RWPE1 (cell line): ENCODE data around the gene C19orf12.
"Not testable (repeated sequence)": the region's sequence is repeated elsewhere in the genome, so short reads cannot be mapped to it uniquely, and the experiment has no call there.

ENCODE experiments used
- CTCF ChIA-PET: fragments of 350-600 bp; sonication (Branson Sonifier 250); formaldehyde crosslinking; extraction: SDS; loops from one replicate; lab custom pipeline; 2021; lab: Yijun Ruan, JAX
- POLR2A ChIA-PET: fragments of 400-600 bp; formaldehyde crosslinking; extraction: SDS; loops from one replicate; lab custom pipeline; 2020; ENCODE audit warnings: antibody characterized with exemption; ENCODE audit not compliant: low non-redundant PET; lab: Yijun Ruan, JAX
- DNase-seq: peaks from one replicate; pipeline ENCODE4 v3.0.0; 2012; ENCODE audit warnings: low spot score
- H3K27ac ChIP-seq: fragments of 450-650 bp; 2 replicates; pipeline ENCODE4 v1.5.1; 2017
- TF ChIP-seq, protein P1 (sequence below): fragments of 450-650 bp; conservative IDR thresholded peaks from 2 replicates; pipeline ENCODE4 v1.5.1; 2017; ENCODE audit warnings: low read depth, mild to moderate bottlenecking

The C19orf12 gene

DNA sequence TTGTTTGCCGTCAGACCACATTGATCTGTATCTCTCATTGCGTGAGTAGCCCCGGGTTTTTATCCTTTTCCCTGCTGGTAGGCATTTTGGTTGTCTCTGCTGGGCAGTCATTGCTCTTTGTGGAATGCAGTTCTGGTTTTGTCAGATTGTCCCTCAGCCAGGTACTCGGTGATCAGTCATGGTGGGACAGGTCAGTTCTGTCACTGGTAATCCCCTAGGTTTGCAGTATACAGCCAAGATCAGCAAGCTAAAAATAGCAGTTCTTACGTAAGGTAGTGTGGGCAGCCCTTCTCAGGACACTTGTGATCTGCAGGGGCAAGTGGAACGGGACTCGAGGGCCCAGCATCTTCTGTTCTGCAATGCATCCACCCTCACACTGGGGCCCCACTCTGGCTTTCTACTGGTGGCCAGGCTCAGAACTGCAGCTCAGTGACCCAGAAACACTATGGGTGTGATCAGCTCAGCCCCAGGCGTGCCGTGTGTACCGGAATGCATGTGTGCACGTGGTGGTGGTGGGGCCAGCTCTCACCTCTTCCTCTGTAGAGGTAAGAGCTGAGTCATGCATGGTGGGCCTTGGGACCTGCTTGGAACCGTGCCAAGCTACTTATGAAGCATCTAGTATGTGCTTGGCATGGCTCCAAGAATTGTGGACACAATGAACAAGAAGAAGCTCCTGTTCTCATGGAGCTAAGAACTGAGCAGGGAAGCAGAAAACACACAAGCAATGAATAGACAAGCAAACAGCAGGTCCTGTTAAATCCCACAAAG, 43.5 kb downstream of the C19orf12 start:
- peak; percentile 33 for DNase-seq
- TF ChIP-seq, protein P1, sequence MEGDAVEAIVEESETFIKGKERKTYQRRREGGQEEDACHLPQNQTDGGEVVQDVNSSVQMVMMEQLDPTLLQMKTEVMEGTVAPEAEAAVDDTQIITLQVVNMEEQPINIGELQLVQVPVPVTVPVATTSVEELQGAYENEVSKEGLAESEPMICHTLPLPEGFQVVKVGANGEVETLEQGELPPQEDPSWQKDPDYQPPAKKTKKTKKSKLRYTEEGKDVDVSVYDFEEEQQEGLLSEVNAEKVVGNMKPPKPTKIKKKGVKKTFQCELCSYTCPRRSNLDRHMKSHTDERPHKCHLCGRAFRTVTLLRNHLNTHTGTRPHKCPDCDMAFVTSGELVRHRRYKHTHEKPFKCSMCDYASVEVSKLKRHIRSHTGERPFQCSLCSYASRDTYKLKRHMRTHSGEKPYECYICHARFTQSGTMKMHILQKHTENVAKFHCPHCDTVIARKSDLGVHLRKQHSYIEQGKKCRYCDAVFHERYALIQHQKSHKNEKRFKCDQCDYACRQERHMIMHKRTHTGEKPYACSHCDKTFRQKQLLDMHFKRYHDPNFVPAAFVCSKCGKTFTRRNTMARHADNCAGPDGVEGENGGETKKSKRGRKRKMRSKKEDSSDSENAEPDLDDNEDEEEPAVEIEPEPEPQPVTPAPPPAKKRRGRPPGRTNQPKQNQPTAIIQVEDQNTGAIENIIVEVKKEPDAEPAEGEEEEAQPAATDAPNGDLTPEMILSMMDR: no peak
- POLR2A ChIA-PET: interaction anchor here (1.0 kb wide), 1 partner anchor 14 kb away, joined by 3 read pairs; no protein-coding TSS in a partner anchor
- H3K27ac ChIP-seq: no peak overlapping the region
- CTCF ChIA-PET: interaction anchor here (1.0 to 1.1 kb wide), 2 partner anchors 45 to 61 kb away, joined by 3 to 6 read pairs; no protein-coding TSS in a partner anchor

GRCh38 chr19:29671026-29671392, 44.1 kb downstream of the C19orf12 start:
- not testable (repeated sequence) for H3K27ac ChIP-seq, DNase-seq
- ChIA-PET POLR2A (interaction anchor here (0.6 kb wide), 1 partner anchor 16 kb away, joined by 4 read pairs; no protein-coding TSS in a partner anchor), CTCF (interaction anchor here (1.0 to 1.1 kb wide), 2 partner anchors 46 to 60 kb away, joined by 3 to 6 read pairs; no protein-coding TSS in a partner anchor)

DNA sequence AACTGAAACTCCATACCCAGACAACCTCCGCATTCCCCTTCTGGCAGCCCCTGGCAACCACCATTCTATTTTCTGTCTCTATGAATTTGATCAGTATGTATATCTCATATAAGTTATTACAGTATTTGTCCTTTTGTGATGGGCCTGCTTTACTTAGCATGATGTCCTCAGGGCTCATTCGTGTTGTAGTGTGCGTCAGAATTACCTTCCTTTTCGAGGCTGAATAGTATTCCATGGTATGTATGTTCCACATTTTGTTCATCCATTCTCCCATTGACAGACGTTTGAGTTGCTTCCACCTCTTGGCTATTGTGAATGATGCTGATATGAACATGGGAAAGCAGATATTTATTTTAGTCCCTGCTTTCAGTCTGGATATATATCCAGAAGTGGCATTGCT, 44.8 kb downstream of the C19orf12 start:
- CTCF ChIA-PET: no interaction called here
- TF ChIP-seq, protein P1: no peak

DNA sequence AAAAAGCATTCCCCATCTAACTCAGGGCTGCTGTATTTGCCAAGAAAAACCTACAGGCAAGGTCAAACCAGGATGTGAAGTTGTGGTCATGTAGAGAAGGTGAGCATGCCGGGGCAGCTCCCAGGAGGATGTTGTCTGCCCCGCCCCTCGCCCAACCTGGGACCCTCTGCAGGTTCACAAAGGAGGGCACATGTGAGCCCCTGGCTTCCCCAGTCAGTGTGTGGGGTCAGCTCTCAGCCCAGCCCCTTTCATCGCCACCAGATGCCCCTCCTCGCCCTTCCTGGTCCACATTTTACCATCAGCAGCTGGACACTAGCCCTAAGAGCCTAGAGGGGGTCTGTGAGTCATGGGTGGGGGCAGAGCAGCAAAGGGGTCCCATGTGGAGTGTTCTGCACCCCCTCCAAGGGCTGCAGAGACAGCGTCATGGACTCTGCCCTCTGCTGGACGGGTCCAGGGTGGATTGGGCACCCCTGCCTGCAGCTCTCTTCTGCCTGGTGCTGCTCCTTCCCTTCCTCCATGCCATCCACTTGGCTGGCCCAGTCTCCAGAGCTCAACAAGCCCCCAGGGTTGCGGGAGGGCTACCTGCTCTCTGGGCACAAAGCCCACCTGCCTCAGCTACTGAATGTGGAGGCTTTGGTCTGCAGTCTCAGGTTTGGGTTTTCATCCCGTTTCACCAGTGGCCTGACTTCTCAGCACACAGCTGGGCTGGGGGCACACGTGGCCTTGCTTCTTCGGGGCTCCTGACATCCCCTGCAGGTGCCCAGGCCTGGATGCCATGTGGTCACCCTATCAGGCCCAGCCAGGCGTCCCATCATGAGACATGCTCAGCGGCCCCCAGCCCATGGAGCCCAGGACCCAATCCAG, 46.1 kb downstream of the C19orf12 start:
- peak overlapping the region; percentile 84 for H3K27ac ChIP-seq
- POLR2A ChIA-PET: interaction anchor here (0.5 to 1.1 kb wide), 3 partner anchors 34 to 63 kb away, joined by 3 to 6 read pairs (median 3); partner anchors contain the start of gene POP4
- DNase-seq: no peak
- CTCF ChIA-PET: interaction anchor here (0.5 to 1.9 kb wide), 10 partner anchors 8 to 825 kb away, joined by 3 to 8 read pairs (median 4); no protein-coding TSS in a partner anchor
- TF ChIP-seq, protein P1: no peak; the same call in 1 of the 2 replicates

More for the DNA sequence above, 44.8 kb downstream of the C19orf12 start:
- no peak for DNase-seq
- POLR2A ChIA-PET: interaction anchor here (0.6 kb wide), 1 partner anchor 17 kb away, joined by 4 read pairs; no protein-coding TSS in a partner anchor
- H3K27ac ChIP-seq: no peak overlapping the region

DNA sequence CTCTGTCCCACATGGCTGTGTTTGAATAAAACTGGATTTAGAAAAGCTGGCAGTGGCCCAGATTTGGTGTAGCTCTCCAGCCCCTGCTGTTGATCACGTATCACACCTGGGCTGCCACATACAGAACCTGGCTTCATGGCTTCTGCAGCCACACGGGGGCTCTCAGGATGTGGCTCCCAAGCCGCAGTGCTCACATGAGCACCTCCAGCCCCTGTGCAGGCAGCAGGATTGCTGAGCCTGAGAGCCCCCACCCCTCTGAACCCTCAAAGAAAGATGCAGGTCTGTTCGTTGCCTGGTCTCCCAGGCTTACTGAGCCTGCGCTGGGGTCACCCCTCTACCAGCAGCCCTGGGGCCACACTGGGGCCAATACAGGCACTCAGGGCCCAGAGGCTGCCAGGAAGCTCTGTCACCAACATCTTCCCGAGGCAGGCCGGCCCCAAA, 47.1 kb downstream of the C19orf12 start:
- CTCF ChIA-PET: interaction anchor here (1.3 to 1.9 kb wide), 3 partner anchors 9 to 58 kb away, joined by 4 to 8 read pairs (median 4); no protein-coding TSS in a partner anchor
- H3K27ac ChIP-seq: peak overlapping the region; percentile 84
- TF ChIP-seq, protein P1: no peak
- POLR2A ChIA-PET: interaction anchor here (1.7 kb wide), 1 partner anchor 11 kb away, joined by 3 read pairs; no protein-coding TSS in a partner anchor
- DNase-seq: no peak

GRCh38 chr19:29667387-29667783, 47.7 kb downstream of the C19orf12 start:
- TF ChIP-seq, protein P1: no peak
- no peak for DNase-seq
- POLR2A ChIA-PET: interaction anchor here (1.7 kb wide), 1 partner anchor 12 kb away, joined by 3 read pairs; no protein-coding TSS in a partner anchor
- peak overlapping the region; percentile 84 for H3K27ac ChIP-seq
- CTCF ChIA-PET: interaction anchor here (0.8 kb wide), 1 partner anchor 140 kb away, joined by 6 read pairs; no protein-coding TSS in a partner anchor
